Parathyroid adenoma (tissue), 2 donors: ENCODE data around the gene TM7SF2.

Experiments
- H2AFZ ChIP-seq: fragments of 300-600 bp; sonication (generic); one replicate; pipeline ENCODE4 v1.7.0; 2017; ENCODE audit warnings: antibody characterized with exemption, mild to moderate bottlenecking
- H3K27ac ChIP-seq: fragments of 300-600 bp; sonication (generic); one replicate; pipeline ENCODE4 v1.7.0; 2017
- H3K27me3 ChIP-seq: fragments of 300-600 bp; sonication (generic); one replicate; pipeline ENCODE4 v1.7.0; 2017; ENCODE audit warnings: low read length; ENCODE audit not compliant: control insufficient read depth, insufficient read depth
- H3K36me3 ChIP-seq: fragments of 300-600 bp; sonication (generic); one replicate; pipeline ENCODE4 v1.7.0; 2017; ENCODE audit warnings: low read length; ENCODE audit not compliant: control insufficient read depth, insufficient read depth
- H3K4me1 ChIP-seq: fragments of 300-600 bp; sonication (generic); one replicate; pipeline ENCODE4 v1.7.0; 2017; ENCODE audit warnings: control low read depth
- H3K4me2 ChIP-seq: fragments of 300-600 bp; sonication (generic); one replicate; pipeline ENCODE4 v1.7.0; 2017; ENCODE audit warnings: low read length
- H3K4me3 ChIP-seq: fragments of 300-600 bp; sonication (generic); one replicate; pipeline ENCODE4 v1.7.0; 2017; ENCODE audit warnings: low read depth, low read length
- H3K79me2 ChIP-seq: fragments of 300-600 bp; sonication (generic); one replicate; pipeline ENCODE4 v1.7.0; 2017; ENCODE audit warnings: control low read depth
- H3K9ac ChIP-seq: fragments of 300-600 bp; sonication (generic); one replicate; pipeline ENCODE4 v1.7.0; 2017; ENCODE audit warnings: mild to moderate bottlenecking
- H3K9me3 ChIP-seq: fragments of 300-600 bp; sonication (generic); one replicate; pipeline ENCODE4 v1.7.0; 2017; ENCODE audit warnings: low read length; ENCODE audit not compliant: control insufficient read depth
- TF ChIP-seq, protein P1 (sequence below): fragments of 300-600 bp; sonication (generic); IDR thresholded peaks from one replicate; pipeline ENCODE4 v1.7.0; 2017; ENCODE audit warnings: antibody characterized with exemption, mild to moderate bottlenecking
- donor health status: primary hyperparathyroidism.

The TM7SF2 gene

DNA sequence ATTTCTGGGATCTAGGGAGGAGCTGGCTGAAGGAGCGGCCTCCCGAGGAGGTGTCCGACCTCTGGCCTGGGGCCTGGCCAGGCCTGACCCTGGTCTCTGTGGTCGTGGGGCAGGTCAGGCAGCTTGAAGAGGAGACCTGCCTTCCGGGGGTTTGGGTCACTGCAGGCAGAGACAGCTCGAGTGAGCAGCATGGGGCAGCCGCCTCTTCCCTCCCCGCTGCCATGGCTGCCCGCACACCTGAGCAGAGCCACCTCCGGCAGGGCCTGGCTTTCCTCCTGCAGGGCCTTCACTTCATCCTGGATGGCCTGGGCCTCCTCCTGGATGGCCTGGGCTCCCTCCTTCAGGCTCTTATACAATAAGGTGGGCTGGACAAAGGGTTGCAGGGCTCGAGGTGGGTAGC lies 45.4 kb upstream of the TM7SF2 start:
- Histone ChIP-seq H3K36me3 (no peaks in the 10 kb centered on the region), H3K27ac (no peak overlapping the region), H3K4me2 (no peak overlapping the region), H3K4me3 (no peak overlapping the region), H3K27me3 (no peaks in the 10 kb centered on the region), H3K9ac (no peak overlapping the region), H3K9me3 (no peaks in the 10 kb centered on the region), H3K4me1 (no peaks in the 10 kb centered on the region), H3K79me2 (no peaks in the 10 kb centered on the region), H2AFZ (no peak overlapping the region)
- TF ChIP-seq, protein P1, sequence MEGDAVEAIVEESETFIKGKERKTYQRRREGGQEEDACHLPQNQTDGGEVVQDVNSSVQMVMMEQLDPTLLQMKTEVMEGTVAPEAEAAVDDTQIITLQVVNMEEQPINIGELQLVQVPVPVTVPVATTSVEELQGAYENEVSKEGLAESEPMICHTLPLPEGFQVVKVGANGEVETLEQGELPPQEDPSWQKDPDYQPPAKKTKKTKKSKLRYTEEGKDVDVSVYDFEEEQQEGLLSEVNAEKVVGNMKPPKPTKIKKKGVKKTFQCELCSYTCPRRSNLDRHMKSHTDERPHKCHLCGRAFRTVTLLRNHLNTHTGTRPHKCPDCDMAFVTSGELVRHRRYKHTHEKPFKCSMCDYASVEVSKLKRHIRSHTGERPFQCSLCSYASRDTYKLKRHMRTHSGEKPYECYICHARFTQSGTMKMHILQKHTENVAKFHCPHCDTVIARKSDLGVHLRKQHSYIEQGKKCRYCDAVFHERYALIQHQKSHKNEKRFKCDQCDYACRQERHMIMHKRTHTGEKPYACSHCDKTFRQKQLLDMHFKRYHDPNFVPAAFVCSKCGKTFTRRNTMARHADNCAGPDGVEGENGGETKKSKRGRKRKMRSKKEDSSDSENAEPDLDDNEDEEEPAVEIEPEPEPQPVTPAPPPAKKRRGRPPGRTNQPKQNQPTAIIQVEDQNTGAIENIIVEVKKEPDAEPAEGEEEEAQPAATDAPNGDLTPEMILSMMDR = no peak

DNA sequence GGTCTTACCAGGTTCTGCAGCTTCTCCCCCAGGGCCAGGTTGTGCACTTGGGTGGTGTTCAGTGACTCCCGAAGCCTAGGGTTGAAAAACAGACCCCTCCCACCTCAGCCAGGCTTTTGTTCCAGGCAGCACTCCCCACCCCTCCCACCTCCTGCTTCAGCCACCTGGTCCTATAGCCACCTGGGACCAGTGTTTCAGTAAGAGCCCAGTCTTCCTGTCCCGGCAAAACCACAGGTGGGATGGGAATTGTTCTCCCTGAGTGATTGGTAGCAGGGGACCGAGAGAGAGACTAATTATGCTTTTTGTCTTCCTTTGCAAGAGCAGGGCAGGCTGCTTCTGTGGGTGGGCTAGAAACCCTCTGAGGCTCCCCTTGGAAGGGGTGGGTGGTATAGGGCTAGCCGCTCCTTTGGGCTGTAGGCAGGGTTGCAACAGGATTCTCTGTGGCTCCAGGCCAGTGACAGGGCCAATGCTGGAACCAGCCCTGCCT lies 44.8 kb upstream of the TM7SF2 start:
- no peak overlapping the region for H2AFZ ChIP-seq
- TF ChIP-seq, protein P1 = no peak
- no peaks in the 10 kb centered on the region for H3K27me3 ChIP-seq
- no peak overlapping the region for H3K9ac ChIP-seq
- H3K4me3 ChIP-seq = no peak overlapping the region
- H3K27ac ChIP-seq = no peak overlapping the region
- H3K36me3 ChIP-seq = no peaks in the 10 kb centered on the region
- no peaks in the 10 kb centered on the region for H3K4me1 ChIP-seq
- H3K9me3 ChIP-seq = no peaks in the 10 kb centered on the region
- no peaks in the 10 kb centered on the region for H3K79me2 ChIP-seq
- no peak overlapping the region for H3K4me2 ChIP-seq

DNA sequence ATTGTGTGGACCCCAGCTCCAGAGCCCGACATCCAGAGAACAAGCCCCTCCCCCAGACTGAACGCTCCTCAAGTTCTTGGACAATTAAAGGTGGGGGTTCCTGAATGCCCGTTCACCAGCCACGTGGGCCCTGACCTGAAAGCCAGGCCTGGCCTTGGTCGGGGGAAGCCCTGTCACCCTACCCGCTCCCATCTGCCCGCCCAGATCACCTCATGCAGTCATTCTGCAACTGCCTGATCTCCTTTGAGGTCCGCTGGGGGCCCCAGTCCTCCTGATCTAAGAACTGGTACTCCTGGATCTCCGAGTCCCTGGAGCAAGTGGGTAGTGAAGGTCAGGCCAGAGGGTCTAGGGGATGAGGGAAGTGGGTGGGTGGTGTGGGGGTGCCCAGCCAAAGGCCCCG lies 44.2 kb upstream of the TM7SF2 start:
- H3K36me3 ChIP-seq = no peaks in the 10 kb centered on the region
- H3K4me2 ChIP-seq = no peak overlapping the region
- TF ChIP-seq, protein P1 = no peak
- H3K4me3 ChIP-seq = no peak overlapping the region
- H3K27me3 ChIP-seq = no peaks in the 10 kb centered on the region
- H3K9me3 ChIP-seq = no peaks in the 10 kb centered on the region
- no peak overlapping the region for H2AFZ ChIP-seq
- no peaks in the 10 kb centered on the region for H3K79me2 ChIP-seq
- H3K4me1 ChIP-seq = no peaks in the 10 kb centered on the region
- H3K27ac ChIP-seq = no peak overlapping the region
- H3K9ac ChIP-seq = no peak overlapping the region

DNA sequence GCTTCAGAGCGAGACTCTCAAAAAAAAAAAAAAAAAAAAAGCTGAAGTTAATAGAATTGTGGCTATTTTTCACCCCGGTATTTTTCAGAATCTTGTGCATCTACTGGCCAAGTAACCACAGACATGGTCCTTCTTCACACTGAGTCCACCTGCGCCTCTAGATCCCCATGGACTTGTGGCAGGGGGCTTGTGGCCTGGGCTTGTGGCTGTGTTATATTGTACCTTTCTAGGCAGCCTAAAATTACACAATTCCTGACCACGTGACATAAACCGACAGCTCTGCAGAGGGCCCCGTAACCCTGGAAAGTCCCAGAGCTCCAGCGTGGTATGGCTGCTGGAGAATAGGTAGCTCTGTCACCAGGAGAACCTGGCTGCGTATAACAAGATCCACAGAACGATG lies 42.5 kb upstream of the TM7SF2 start:
- TF ChIP-seq, protein P1 = no peak
- no peak overlapping the region for H3K4me2 ChIP-seq

GRCh38 chr11:65071907-65072630 lies 39.6 kb upstream of the TM7SF2 start:
- no peaks in the 10 kb centered on the region for H3K4me1 ChIP-seq
- H3K27ac ChIP-seq = no peak overlapping the region
- no peak overlapping the region for H3K4me2 ChIP-seq
- H3K79me2 ChIP-seq = no peaks in the 10 kb centered on the region
- no peak overlapping the region for H3K9ac ChIP-seq
- H3K36me3 ChIP-seq = no peaks in the 10 kb centered on the region
- no peak overlapping the region for H2AFZ ChIP-seq
- TF ChIP-seq, protein P1 = no peak
- no peaks in the 10 kb centered on the region for H3K27me3 ChIP-seq
- H3K9me3 ChIP-seq = no peaks in the 10 kb centered on the region
- no peak overlapping the region for H3K4me3 ChIP-seq

More for the DNA sequence above, 42.5 kb upstream of the TM7SF2 start:
- Histone ChIP-seq H3K79me2 (no peaks in the 10 kb centered on the region), H3K9ac (no peak overlapping the region), H3K27ac (no peak overlapping the region), H3K4me1 (no peaks in the 10 kb centered on the region), H2AFZ (no peak overlapping the region), H3K9me3 (no peaks in the 10 kb centered on the region), H3K4me3 (no peak overlapping the region), H3K36me3 (no peaks in the 10 kb centered on the region), H3K27me3 (no peaks in the 10 kb centered on the region)
